ENCODE measurements around the gene ATXN2.

Gene ATXN2

DNA sequence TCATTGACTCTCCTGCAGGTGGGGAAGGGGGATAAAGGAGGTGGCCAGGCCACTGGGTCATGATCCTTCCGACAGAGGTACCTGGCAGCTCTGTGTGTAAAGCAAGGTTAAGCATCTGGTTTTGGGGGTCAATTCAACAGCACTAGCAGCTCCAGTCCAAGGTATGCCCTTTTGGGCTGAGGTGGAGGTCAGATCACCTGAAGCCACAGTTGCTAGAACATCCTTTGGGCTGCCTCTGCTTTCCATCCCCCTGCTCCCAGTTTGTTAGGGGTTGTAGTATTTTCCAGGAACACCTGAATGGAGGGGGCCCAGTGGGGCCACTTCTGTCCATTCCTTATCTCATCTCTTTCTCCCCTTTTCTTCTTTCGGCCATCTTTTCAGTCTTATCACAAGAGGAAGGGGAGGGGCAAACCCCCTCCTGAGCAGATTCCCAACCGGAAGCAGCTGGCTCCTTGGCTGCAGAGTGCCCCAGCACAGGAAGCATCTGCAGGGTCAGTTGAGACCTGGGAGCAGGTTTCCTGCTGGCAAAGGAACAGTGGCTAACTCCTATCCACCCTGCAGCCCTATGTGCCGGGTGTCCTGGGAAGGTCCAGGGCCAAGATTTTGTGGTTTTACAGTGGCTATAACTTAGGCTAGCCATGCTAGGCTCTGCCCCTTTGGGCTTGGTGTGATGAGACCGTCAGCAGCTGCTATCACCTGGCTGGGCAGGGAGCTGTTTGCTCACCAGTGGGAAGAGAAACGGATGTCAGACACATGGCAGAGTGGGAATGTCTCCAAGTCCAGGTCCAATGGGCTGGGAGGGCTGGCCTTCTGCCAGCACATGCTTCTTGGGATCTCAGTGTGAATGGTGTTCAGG, 153.2 kb downstream of the ATXN2 start:
- H3K4me1 Mint-ChIP-seq (ENCODE audit: low read depth in 2 of 2), result peaks cover 65% of the 10 kb centered on the region in 2 donors
- ATAC-seq (replicated peaks), result no peak
- peak in 1 of 3 experiments; percentile 1 for DNase-seq
- H3K27ac Mint-ChIP-seq, result peak overlapping the region; percentile 95 to 96
- H3K36me3 Mint-ChIP-seq (ENCODE audit: insufficient read depth), result peaks cover 69% of the 10 kb centered on the region
- no peaks in the 10 kb centered on the region for H3K27me3 Mint-ChIP-seq
- H3K4me3 Mint-ChIP-seq, result peak overlapping the region; percentile 75 to 84
- no peaks in the 10 kb centered on the region for H3K9me3 Mint-ChIP-seq

DNA sequence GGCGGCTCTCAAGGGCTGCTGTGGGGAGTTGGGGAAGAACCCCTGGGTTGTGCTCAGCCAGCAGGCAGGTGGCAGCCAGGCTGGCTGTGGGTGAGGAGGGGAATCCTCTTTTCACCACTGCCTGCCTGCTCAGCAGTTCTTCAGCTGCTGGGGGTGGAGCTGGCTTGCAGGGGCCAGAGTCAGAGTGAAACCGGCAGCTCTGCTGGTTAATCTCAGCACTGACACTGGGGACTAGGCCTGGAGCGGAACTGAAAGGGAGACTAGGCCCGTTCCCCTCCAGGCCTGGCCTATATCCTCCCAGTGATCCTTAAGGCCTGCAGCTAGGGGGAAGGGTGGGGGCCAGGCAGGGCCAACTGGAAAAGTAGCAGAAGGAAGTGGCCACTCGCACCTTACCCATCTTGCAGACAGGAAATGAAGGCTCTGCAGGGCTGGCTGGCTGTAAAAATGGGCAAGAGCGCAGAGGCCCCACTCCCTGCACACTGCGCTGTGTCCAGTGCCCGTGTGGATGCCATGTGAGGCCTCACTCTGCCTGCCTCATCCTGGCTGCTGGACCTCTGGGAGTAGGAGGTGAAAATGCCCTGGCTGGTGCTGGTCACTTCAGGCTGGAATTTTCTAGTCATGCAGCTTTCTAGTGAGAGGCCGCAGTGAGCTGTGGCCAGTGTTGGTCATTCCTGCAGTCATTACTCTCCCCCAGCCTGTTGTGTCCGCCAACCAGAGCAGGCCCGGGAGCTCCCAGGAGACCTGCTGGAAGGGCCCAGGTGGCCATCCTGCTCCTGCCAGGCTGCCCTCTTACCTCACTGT, 154.0 kb downstream of the ATXN2 start:
- H3K9me3 Mint-ChIP-seq, result no peaks in the 10 kb centered on the region
- H3K4me1 Mint-ChIP-seq (ENCODE audit: low read depth in 2 of 2), result peaks cover 66 to 68% of the 10 kb centered on the region in 2 donors
- peak overlapping the region; percentile 95 to 96 for H3K27ac Mint-ChIP-seq
- DNase-seq (peak; percentile 82 to 83 (median 82)), ATAC-seq (replicated peaks) (peak; percentile 95)
- no peaks in the 10 kb centered on the region for H3K27me3 Mint-ChIP-seq
- H3K4me3 Mint-ChIP-seq, result peak overlapping the region; percentile 75 to 84
- peaks cover 64% of the 10 kb centered on the region for H3K36me3 Mint-ChIP-seq (ENCODE audit: insufficient read depth)

DNA sequence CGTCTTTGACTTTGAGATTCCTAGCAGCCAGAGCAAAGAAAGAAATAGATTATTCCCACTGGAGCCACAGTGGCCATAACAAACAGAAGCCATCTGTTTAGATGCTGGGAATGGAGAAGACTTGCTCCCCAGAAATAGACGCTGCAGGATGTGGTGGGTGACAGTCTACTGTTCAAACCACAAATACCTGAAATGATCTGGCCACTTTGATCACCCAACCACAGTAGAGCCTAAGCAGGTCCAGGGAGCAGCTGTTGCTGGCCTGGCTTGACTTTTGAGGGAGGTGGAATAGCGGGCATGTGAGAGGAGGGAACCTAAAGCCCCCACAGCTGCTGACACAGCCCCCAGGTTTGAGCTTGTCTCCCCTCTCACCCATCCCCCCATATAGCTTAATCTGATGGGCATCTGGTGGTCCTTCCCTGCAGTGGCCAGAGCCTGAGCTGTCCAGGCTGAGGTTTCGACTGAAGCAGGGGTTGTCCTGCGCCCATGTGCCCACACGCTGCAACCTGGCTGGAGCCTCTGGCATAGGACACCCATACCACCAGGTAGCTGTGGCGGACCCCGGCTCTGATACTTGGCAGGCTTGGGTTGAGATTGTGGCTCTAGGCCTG, 154.7 kb downstream of the ATXN2 start:
- peak; percentile 13 for ATAC-seq (replicated peaks)
- Mint-ChIP-seq H3K27me3 (no peaks in the 10 kb centered on the region), H3K4me3 (peak overlapping the region; percentile 75 to 84), H3K4me1 (ENCODE audit: low read depth in 2 of 2) (peaks cover 70 to 71% of the 10 kb centered on the region in 2 donors), H3K27ac (peak overlapping the region; percentile 95 to 96), H3K36me3 (ENCODE audit: insufficient read depth) (peaks cover 57% of the 10 kb centered on the region), H3K9me3 (no peaks in the 10 kb centered on the region)
- no peak for DNase-seq

DNA sequence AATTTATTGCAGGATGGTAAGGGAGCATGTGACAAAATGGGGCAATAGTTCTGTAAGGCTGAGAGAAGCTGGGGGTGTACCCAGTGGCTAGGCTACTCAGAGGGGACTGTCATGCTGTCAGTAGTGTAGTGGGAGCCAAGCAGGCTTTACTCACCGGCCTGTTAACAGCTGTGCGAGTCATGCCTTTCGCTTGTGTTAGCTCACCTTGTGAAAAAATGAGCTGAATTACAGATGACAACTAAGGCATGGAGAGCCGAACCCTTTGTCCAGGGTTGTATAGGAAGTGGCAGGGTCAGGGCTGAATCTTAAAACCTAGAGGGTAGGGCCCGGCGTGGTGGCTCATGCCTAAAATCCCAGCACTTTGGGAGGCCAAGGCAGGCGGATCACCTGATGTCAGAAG, 155.5 kb downstream of the ATXN2 start:
- Mint-ChIP-seq H3K9me3 (no peaks in the 10 kb centered on the region), H3K4me3 (peak overlapping the region; percentile 75 to 84), H3K27me3 (no peaks in the 10 kb centered on the region), H3K36me3 (ENCODE audit: insufficient read depth) (peaks cover 57% of the 10 kb centered on the region), H3K4me1 (ENCODE audit: low read depth in 2 of 2) (peaks cover 69 to 73% of the 10 kb centered on the region in 2 donors), H3K27ac (peak overlapping the region; percentile 95 to 96)
- ATAC-seq (replicated peaks), result no peak
- DNase-seq, result no peak

DNA sequence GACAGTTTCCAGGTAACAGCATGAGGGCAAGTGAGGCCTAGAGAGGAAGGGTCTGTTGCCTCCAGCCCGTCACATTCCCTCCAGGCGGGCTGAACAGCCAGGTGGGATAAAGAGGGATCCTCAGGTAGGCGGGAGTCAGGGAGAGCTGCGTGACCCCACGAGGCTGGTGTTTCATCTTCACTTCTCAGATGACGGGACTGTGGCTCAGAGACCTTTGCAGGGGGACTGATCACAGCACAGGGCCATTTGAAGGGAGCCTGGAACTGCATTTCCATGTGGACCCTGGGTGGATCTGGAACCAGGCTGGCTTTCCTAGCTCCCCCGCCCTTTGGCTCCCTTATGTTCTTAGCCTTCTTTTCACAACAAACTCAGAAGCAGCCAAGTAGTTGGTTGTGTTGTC, 156.0 kb downstream of the ATXN2 start:
- peak overlapping the region; percentile 75 to 84 for H3K4me3 Mint-ChIP-seq
- ATAC-seq (replicated peaks) (no peak), DNase-seq (no peak)
- peak overlapping the region; percentile 95 to 96 for H3K27ac Mint-ChIP-seq
- H3K9me3 Mint-ChIP-seq, result no peaks in the 10 kb centered on the region
- no peaks in the 10 kb centered on the region for H3K27me3 Mint-ChIP-seq
- H3K4me1 Mint-ChIP-seq (ENCODE audit: low read depth in 2 of 2), result peaks cover 73 to 74% of the 10 kb centered on the region in 2 donors
- H3K36me3 Mint-ChIP-seq (ENCODE audit: insufficient read depth), result peaks cover 55% of the 10 kb centered on the region

DNA sequence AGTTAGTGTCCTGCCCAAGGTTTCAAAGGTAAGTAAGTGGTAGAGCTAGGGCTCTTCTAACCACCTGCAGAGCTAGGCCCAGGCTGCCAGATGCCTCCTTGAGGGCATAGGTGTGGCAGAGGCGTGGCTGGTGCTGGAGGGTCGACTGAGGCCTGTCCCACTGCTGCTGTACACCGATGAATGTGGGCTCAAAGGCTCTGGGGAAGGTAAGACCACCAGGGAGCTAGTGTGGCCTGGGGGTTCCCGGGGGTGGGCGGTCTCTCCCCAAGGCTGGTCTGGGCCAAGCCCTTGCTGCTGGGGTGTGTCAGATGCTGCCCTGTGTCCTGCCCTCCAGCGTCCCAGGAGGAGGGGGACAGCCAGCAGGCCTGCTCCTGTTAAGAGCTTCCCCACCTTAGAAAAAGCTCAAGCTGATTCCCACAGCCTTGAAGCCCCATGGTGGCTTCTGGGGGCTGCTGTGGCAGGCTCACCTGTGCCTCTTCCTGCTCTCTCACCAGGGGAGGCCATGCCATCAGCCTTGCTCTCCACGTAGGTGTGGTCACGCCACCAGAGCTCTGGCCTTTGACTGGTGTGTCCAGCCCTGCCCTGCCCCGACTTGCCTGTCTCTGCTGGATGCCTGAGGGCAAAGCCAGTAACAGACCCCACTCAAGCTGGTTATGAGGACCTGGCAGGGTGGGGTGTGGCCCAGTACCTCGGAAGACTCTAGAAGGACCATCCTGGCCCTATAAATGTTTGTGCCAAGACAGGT, 156.6 kb downstream of the ATXN2 start:
- H3K4me1 Mint-ChIP-seq (ENCODE audit: low read depth in 2 of 2), result peaks cover 75 to 76% of the 10 kb centered on the region in 2 donors
- H3K27me3 Mint-ChIP-seq, result no peaks in the 10 kb centered on the region
- ATAC-seq (replicated peaks) (no peak), DNase-seq (no peak)
- H3K27ac Mint-ChIP-seq, result peak overlapping the region; percentile 95 to 96
- peak overlapping the region; percentile 75 to 84 for H3K4me3 Mint-ChIP-seq
- no peaks in the 10 kb centered on the region for H3K9me3 Mint-ChIP-seq
- peaks cover 55% of the 10 kb centered on the region for H3K36me3 Mint-ChIP-seq (ENCODE audit: insufficient read depth)

DNA sequence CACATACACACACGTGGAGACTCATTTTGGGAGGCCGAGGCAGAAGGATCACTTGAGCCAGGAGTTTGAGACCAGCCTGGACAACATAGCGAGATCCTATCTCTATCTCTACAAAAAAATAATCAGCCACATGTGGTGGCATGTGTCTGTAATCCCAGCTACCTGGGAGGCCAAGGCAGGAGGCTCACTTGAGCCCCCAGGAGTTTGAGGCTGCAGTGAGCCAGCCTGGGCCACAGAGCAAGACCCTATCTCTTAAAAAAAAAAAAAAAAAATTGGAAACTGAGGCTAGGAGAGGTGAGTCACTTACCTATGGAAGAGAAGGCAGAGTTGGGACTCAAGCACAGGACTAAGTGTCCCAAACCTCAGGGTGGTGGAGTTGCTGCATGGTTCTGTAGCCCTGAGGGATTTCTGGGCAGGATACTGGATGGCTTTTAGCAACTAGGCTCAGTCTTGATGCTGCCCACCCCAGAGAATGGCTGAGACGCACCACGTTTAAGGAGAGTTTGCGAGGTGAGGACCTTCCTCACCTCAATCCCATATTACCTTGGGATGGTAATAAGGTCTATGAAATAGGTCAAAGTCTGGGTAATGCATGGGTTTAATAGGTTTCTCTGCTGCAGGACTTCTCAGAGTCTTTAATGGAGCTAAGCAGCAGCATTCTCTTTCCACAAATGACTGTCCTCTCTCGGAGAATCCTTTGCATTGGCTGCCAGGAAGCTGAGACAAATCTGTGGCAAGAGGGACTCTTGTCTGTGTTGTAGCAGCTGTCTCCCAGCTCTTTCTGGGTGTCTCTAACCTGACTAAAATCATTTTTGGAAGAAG, 157.8 kb downstream of the ATXN2 start:
- no peaks in the 10 kb centered on the region for H3K9me3 Mint-ChIP-seq
- H3K4me3 Mint-ChIP-seq, result peak overlapping the region; percentile 40 to 49
- ATAC-seq (replicated peaks) (no peak), DNase-seq (no peak)
- peak overlapping the region; percentile 96 to 100 for H3K27ac Mint-ChIP-seq
- H3K27me3 Mint-ChIP-seq, result no peaks in the 10 kb centered on the region
- H3K36me3 Mint-ChIP-seq (ENCODE audit: insufficient read depth), result peaks cover 59% of the 10 kb centered on the region
- H3K4me1 Mint-ChIP-seq (ENCODE audit: low read depth in 2 of 2), result peaks cover 82 to 84% of the 10 kb centered on the region in 2 donors

DNA sequence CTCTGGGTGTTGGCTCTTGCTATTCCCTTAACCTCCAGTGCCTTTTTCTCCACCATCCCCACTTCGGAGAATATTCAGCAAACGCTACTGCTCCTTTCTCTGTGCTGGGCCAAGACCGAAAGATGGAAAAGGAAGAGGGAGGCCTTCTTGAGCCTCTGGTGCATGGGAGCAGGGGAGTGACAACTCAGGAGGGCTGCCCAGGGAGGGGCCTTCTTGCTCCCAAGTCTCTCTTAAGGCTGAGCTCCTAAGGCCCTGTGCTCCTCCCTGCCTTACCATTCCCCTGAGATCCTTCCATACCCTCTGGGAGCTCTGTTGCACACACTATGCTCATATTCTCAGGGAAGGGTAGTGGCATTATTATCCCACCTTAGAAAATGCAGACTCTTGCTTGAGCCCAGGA, 158.5 kb downstream of the ATXN2 start:
- H3K27me3 Mint-ChIP-seq, result no peaks in the 10 kb centered on the region
- peak overlapping the region; percentile 40 to 49 for H3K4me3 Mint-ChIP-seq
- ATAC-seq (replicated peaks) (no peak), DNase-seq (no peak)
- peaks cover 82 to 84% of the 10 kb centered on the region in 2 donors for H3K4me1 Mint-ChIP-seq (ENCODE audit: low read depth in 2 of 2)
- peaks cover 62% of the 10 kb centered on the region for H3K36me3 Mint-ChIP-seq (ENCODE audit: insufficient read depth)
- no peaks in the 10 kb centered on the region for H3K9me3 Mint-ChIP-seq
- peak overlapping the region; percentile 96 to 100 for H3K27ac Mint-ChIP-seq

DNA sequence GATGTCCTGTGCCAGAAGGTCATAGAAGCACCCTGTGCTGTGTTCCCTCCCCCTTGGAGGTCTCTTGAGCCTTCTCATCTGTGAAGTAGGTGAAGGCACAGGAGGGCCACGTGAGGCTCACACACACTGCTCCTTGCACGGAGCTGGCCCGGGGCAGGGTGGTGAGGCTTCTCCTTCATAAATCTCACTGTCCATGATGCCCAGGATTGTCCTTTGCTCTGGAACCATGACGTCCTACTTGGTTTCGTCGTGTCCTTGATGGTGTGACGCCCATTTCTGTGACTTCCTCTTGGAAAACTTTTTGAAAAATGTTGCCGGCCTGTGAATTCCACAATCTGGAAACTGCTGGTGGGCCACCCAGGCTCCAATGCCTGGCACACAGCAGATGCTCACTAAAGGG, 159.0 kb downstream of the ATXN2 start:
- no peak for ATAC-seq (replicated peaks)
- H3K36me3 Mint-ChIP-seq (ENCODE audit: insufficient read depth), result peaks cover 67% of the 10 kb centered on the region
- peaks cover 84 to 86% of the 10 kb centered on the region in 2 donors for H3K4me1 Mint-ChIP-seq (ENCODE audit: low read depth in 2 of 2)
- peak overlapping the region; percentile 96 to 100 for H3K27ac Mint-ChIP-seq
- H3K9me3 Mint-ChIP-seq, result no peaks in the 10 kb centered on the region
- H3K4me3 Mint-ChIP-seq, result peak overlapping the region; percentile 40 to 49
- no peak for DNase-seq
- H3K27me3 Mint-ChIP-seq, result no peaks in the 10 kb centered on the region

DNA sequence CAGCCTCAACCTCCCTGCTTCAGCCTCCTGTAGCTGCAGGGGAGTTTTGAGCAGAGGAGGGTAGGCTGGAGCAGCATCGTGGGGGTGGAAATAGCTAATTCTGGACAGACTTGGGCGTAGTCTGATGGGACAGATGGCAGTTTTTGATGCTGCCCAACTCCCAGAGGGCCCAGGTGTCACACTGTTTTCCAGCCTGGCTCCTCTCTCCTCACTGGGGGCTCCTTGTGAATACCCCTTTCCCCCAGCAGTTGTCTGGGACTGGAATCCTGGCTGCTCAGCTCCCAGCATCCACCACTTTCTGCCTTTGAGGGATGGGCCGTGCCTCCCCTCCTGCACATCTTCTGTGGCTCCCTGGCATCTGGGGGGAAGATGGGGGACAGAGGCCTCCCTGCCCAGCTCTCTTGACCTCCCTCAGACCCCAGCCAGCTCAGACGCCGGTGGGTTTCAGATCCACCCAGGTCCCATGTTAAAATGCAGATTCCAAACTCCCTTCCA, 159.4 kb downstream of the ATXN2 start:
- no peak for DNase-seq
- H3K4me1 Mint-ChIP-seq (ENCODE audit: low read depth in 2 of 2), result peaks cover 84 to 86% of the 10 kb centered on the region in 2 donors
- peak overlapping the region; percentile 49 to 94 for H3K4me3 Mint-ChIP-seq
- ATAC-seq (replicated peaks), result no peak
- H3K27me3 Mint-ChIP-seq, result no peaks in the 10 kb centered on the region
- H3K36me3 Mint-ChIP-seq (ENCODE audit: insufficient read depth), result peaks cover 67% of the 10 kb centered on the region
- peak overlapping the region; percentile 96 to 100 for H3K27ac Mint-ChIP-seq
- H3K9me3 Mint-ChIP-seq, result no peaks in the 10 kb centered on the region

DNA sequence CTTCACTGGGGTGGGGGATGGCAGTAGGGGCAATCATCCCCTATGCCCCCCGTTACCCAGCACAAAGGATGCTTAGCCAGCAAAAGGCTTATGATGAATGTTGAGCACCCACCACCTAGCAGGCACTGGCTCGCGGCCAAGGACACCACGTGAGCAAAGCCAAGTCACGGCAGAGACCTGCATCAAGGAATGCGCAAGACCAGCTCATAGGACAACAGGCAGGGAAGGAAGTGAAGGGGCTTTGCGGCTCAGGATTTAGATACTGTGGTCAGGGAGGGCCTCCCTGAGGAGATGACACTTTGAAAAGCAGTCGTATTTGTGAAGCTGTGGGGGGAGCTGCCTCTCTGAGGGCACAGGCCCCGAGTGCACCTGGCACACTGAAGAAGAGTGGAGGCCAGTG, 160.6 kb downstream of the ATXN2 start:
- ATAC-seq (replicated peaks) (peak; percentile 3), DNase-seq (peak; percentile 57 to 64 (median 62))
- H3K36me3 Mint-ChIP-seq (ENCODE audit: insufficient read depth), result peaks cover 66% of the 10 kb centered on the region
- peak overlapping the region; percentile 100 for H3K27ac Mint-ChIP-seq
- peaks cover 83 to 89% of the 10 kb centered on the region in 2 donors for H3K4me1 Mint-ChIP-seq (ENCODE audit: low read depth in 2 of 2)
- no peaks in the 10 kb centered on the region for H3K27me3 Mint-ChIP-seq
- no peaks in the 10 kb centered on the region for H3K9me3 Mint-ChIP-seq
- H3K4me3 Mint-ChIP-seq, result peak overlapping the region; percentile 93 to 94

Measured in effector memory CD8-positive, alpha-beta T cell (primary cell).